ENCODE measurements around the gene PDZD4.

Gene PDZD4

GRCh38 chrX:153829799-153830639 lies at the start of gene PDZD4:
TSS of gene PDZD4 (minus strand) at chrX:153830544. CDS start at chrX:153830298, 246 bp downstream.
- DNase-seq (ENCODE audit: low read depth in 2 of 2) = no peak

DNA sequence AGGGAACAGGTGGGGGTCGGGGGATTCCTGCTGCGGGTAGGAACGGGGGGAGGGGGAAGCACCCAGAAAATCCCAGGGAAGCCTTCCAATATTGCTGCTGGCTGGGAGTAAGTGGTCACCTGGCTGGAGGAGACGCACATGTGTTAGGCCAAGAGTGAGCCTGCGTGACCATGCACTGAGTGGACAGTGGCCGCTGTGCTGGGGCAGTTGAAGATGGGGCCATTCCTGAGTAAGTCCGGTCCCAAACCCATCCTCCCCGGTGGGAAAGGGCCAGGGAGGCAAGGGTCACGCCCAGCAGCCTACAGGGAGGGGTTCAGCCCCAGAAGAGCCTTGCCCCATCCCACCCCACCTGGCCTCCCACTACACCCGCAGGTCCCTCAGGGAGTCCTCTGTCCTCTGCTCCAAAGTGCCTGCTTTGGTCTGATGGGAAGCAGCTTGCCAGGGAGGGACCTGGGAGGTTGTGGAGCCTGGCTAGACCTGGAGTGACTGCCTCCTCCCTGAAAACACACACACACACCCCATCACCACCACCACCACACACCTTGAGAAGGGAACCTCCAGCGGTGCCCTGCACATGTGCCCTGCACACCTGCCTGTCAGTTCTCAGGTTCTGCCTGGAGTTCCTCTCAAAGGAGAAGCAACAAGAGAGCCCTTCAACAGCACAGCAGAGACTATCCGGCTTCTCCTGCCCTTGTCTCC lies 49.5 kb upstream of the PDZD4 start:
- DNase-seq (ENCODE audit: low read depth in 2 of 2) = no peak

DNA sequence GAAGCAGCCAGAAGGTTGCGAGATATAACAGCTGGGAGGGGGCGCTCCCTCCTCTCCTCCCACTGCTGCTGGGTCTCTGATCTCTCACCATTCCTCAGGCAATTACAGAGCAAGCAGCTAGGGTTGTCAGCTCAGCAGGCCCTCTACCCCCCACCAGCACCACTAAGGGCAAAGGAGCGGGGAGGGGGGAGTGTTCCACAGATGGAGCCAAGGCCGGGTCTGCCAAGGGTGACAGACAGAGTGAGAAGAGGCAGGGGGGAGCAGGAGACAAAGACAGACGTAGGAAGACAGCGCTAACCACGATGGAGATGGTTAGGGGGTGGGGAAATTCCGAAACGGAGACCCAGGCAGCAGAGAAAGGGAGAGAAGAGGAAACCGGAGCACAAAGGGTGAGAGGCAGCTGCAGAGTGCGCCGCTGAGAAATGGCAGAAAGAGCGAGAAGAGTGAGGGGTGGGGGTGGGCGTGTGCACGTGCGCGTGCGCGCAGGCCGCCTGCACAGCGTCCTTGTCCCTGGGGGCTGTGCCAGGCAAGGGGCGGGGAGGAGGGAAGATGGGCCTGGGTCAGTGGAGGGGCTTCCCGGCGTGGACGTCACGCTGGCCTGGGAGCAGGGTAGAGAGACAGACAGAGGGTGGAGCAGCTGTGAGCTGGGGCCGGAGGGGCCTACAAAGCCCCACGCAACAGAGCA lies 48.8 kb upstream of the PDZD4 start:
- no peak for DNase-seq (ENCODE audit: low read depth in 2 of 2)

DNA sequence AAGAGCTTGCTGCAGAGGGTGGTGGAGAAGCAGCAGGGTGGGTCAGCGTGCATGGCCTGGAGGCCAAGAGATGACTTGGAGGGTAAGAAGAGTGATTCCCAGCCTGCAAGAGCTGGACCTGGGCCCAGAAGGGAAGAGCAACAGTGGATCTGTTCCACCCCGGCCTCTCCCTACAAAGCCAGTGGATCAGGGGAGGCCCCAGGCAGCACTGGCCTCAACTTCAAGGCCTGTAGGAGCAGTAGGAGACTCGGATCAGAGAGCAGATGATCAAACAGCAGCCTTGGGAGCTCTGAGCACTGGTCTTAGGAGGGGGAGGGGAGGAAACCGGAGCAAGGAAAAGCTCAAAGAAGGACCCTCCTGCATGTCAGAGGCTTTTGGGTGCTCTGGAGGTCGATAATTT lies 48.0 kb upstream of the PDZD4 start:
- no peak for DNase-seq (ENCODE audit: low read depth in 2 of 2)

DNA sequence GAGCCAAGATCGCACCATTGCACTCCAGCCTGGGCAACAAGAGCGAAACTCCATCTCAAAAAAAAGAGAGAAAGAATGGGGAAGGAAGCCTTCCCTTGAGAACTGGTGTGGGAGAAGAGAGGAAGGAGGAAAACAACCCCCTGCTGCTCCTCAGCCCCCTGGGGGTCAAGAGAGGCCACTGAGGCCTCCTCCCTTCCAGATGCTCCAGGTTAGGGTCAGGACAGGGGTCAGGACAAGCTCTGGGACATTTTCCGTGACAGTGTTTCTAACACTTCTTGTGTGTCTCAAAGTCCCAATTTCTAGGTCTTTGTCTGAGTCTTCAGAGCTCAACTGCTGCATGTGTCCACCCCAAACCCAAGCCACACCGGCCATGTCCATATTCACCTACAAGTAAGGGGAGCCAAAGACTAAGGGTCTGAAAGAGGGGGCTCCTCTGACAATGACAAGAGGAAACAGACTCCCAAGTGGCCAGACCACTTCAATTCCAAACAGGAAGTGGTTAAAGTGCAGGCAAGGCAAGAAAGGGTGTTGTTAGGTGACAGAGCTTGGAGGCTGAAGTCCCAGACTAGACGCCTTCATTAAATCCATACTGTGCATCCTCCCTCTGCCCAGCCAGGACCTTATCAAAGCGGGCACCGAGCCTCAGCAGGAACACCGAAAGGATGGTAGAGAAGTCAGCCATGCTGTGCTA lies 47.4 kb upstream of the PDZD4 start:
- DNase-seq (ENCODE audit: low read depth in 2 of 2) = no peak

- DNase-seq (ENCODE audit: low read depth in 2 of 2) = no peak
These were observed 45.8 kb upstream of the PDZD4 start for GRCh38 chrX:153876112-153876491.

DNA sequence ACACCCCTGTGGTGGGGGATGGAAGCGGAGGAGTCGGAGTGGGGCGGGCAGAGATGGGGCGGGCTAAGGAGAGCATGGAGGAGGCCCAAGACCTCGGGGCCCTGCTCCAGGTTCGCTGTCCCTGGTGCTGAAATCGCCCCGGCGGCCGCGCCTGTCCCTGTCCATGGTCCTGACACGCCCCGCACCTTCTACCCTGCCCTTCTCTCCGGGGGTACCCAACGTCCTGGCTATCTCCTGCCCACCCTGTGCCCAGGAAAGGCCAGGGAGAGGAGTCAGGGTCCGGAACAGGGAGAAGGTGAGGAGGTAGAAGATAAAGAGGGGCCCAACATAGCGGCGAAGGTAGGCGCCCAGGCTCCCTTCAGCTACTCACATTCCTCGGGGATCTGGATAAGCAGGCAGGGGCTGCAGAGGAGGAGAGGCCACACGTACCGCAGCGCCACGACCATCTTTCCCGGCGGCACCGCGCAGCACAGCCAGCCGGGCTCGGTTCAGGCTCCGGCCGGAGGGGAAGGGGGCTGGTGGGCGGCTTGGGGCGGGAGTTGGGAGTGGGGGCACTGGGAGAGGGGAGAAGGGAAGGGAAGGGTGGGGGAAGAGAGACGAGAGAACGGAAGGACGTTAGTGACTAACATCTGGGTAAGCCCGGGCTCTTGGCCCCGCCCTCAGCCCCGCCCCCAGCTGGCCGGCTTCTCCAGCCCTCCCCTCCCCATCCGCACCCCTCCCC lies 45.2 kb upstream of the PDZD4 start:
- DNase-seq (ENCODE audit: low read depth in 2 of 2) = peak in 1 of 2 donors; percentile 13

GRCh38 chrX:153874366-153875125 lies 44.2 kb upstream of the PDZD4 start:
- DNase-seq (ENCODE audit: low read depth in 2 of 2) = no peak

DNA sequence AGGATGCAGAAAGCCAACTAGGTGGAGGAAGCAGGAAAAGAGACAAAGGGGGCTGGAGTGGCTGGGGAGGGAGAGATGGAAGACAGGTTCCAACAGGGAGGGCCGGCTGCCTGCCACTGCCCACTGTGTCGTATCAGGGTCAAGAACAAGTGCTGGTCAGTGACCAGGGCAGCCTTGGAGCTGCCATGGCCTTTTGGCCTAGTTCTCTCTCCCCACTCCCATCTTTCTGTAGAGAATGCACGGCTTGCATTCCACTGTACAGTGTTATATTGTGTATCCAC lies 43.7 kb upstream of the PDZD4 start:
- DNase-seq (ENCODE audit: low read depth in 2 of 2) = no peak

GRCh38 chrX:153873282-153874084 lies 43.1 kb upstream of the PDZD4 start:
- no peak for DNase-seq (ENCODE audit: low read depth in 2 of 2)

DNA sequence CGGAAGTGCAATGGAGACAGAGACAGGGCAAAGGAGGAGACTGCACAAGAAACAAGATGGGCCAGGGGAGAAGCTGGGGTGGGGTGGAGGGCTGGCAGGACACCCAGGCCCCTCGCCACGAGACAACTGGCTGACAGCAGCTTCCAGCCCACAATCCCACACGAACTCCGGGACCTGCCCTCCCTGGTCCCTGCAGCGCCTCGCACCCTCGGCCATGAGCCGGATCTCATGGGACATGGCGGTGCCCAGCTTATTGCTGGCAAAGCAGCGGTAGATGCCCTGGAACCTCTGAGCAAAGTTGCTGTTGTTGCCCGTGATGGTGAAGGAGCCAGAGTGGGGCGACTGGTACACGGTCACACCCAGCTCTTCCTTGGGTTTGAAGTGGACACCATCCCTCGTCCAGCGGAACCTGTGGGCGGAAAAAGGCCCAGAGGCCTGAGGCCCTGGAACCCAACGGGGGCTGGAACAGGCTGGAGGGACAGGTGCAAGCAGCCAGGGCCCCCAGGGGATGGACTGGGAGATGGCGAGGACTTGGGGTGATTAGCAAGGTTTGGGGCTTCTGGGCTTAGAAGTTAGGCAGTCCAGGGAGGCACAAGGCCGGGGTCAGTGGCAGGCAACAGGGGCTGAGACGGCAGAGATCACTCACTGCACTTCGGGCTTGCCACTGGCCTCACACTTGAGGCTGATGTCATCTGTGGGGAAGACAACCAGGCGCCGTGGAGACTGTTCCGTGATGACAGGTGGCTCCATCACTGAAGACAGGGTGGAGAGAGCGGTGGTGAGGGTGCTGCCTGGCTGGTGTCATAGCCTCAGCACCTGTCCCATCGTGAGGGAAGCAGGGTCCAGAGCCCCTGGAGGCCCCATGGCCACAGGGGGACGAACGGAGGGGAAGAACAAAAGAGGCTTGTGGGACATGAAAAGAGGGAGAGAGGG lies 41.9 kb upstream of the PDZD4 start:
- no peak for DNase-seq (ENCODE audit: low read depth in 2 of 2)

DNA sequence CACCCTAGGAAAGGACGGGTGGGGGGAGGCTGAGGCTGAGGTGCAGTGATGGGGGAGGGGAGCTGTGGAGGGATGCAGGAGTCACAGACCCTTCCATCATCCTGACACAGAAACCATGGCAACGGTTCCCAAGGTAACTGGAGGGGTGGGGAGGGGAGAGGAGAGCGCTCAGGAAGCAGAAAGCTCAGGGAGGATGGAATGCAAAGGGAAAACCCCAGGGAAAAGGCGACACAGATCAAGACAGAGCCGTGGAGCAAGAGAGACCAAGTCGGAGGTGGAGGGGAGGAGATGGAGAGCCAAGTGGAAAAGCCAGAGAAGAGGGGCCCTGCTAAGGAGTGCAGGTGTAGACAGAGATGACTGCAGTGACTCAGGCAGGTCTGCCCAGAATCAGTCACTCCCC lies 41.1 kb upstream of the PDZD4 start:
- DNase-seq (ENCODE audit: low read depth in 2 of 2) = no peak

DNA sequence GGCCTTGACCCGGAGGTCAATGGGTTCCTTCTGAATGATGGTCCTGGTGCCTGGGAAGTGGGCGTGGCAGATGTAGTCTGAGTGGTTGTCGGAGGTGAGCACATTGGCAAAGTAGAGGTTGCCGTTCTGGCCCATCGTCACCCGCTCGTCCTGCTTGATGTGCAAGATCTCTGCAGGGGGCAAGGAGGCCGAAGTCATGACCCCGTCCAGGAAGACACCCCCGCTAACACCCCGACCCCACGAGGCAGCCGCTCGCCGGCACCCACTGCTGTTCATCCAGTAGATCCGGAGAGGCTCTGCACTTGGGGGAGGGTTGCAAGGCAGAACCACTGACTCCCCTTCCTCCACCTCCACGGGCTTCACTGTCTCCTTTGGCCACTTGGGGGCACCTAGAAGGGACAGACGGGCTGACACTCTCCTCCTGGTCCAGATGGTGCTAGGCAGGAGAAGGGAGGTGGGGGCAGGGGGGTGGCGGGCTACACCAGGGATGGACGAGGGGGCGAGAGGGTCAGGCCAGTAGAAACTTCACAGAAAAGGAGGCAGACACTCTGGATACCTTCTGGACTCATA lies 40.5 kb upstream of the PDZD4 start:
- DNase-seq (ENCODE audit: low read depth in 2 of 2) = no peak

- no peak for DNase-seq (ENCODE audit: low read depth in 2 of 2)
These were observed 39.9 kb upstream of the PDZD4 start for GRCh38 chrX:153870288-153870690.

DNA sequence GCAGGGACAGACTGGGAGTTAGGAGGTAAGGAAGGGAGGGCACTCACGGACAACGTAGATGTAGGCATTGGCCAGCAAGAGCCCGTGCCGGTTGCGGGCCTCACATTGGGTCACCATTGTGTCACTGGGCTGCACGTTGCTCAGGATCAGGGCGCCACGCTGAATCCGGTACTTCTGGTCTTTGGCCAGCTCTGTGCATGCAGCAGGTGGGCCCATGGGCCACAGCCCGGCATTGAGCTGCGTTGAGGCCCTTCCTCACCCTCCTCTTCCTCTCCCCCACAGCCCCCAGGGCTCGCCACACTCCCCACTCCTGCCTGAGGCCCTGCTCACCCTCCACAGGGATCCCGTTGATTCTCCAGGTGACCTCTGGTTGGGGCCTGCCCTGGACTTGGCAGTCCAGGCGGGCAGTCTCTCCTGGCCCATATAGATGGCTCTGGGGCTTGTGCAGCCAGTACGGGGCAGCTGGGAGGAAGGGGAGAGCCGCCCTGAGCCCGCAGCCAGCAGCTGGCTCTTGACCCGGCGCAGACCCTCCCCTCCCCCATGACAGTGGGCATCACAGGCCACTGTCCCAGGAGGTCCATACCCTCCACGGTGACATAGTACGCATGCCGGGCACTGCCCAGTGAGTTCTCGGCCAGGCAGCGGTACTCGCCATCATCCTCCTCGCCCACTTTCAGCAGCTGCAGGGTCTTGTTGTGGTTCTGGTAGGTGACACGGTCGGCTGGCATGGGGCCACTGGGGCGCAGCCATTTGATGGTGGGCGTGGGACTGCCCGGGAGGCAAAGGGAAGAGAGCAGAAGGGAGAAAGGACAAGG lies 39.3 kb upstream of the PDZD4 start:
- no peak for DNase-seq (ENCODE audit: low read depth in 2 of 2)

DNA sequence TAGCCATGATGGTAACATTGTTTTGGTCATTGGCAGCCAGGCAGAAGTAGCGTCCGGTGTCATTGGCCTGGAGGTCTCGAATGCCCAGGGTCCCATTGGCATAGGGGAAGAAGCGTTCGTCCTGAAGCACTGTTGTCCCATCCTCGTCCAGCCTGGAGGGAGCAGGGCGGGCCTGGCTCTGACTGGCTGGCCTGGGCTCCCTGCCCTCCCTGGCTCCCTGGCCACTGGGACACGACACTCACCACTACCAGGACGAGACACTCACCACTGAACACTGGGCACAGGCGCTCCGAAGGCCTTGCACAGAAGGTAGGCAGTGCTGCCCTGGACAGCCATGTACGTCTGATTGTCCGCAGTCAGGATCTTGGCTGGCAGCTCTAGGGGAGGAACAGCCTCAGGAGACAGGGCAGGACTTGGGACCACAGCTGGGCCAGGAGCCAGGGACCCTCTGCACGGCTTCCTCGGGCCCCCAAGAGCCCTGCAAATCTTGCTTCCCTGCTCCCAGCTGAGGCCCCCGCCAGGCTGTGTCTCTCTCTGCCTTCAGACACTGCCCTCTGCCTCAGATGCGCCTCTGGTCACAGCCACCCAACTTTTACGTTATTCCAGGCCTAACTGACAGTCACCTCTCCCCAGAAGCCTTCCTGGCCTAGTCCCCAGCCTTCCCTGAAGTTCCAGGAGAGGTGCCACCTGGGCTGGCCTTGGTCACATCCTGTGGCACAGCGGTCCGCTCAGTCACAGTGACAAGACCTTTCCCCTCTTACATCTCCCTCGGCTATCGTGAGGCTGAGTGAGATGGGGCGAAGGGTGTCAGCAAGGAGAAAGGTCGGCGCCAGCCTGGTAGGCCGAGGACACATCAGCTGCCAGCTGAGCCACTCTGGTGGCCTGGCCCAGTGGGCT lies 38.5 kb upstream of the PDZD4 start:
- DNase-seq (ENCODE audit: low read depth in 2 of 2) = no peak

GRCh38 chrX:153867671-153868070 lies 37.3 kb upstream of the PDZD4 start:
- no peak for DNase-seq (ENCODE audit: low read depth in 2 of 2)

Data from stimulated activated CD8-positive, alpha-beta memory T cell treated with anti-CD3 and anti-CD28 coated beads, Interleukin-15, amount 100 ng/mL, for 4 hours (primary cell).